ENCODE measurements around the gene GSAP. TPM values are rescaled to one million over a fixed set of nuclear protein-coding genes. Genes with fewer than 3 reads are reported as not detected.

The GSAP gene
- polyA plus RNA-seq, 1 experiment = 3.7 TPM

DNA sequence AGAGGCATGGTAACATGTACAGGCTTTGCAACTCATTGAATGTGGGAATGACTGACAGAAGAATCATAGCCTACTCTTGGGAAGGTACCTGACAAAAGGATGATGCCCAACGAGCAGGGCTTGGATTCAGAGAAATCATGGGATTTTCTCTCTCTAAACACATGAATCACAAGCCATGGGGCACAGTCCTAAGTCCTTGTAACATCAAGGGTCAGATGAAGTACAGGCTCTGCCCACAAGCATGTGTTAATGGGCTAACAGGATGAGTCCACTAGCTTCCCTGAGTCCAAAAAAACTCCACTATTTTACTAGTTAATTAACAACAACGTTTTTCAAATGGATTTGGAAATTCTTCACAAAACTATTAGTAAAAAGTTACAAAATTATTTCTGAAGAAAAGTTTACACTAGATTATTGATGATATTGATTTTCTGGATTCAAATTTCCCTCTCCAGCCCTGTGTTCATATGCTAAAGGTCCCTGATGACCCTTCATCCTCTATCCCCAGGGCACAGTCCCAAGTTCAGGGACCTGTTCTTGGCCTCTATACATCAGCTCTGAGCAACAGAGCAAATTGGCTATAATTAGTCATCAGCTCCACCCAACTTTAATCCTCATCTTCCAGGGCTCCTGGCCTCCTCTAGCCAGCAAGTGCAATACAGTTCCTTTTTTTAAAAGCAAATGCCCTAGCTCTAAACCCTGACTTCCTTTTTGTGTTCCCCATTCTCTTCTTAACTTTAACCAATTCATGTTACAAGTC is 99.8 kb downstream of the GSAP start:
- H3K4me3 ChIP-seq (ENCODE audit: low read depth, low read length) = no peak overlapping the region
- no peaks in the 10 kb centered on the region for H3K36me3 ChIP-seq (ENCODE audit: control insufficient read depth, insufficient read depth, low read length)
- ChIA-PET CTCF (interaction anchor here (0.9 to 1.0 kb wide), 2 partner anchors 11 to 69 kb away, joined by 3 read pairs; no protein-coding TSS in a partner anchor), POLR2A (no interaction called here)
- DNase-seq (ENCODE audit: low read depth) = no peak
- TF ChIP-seq, protein P1, sequence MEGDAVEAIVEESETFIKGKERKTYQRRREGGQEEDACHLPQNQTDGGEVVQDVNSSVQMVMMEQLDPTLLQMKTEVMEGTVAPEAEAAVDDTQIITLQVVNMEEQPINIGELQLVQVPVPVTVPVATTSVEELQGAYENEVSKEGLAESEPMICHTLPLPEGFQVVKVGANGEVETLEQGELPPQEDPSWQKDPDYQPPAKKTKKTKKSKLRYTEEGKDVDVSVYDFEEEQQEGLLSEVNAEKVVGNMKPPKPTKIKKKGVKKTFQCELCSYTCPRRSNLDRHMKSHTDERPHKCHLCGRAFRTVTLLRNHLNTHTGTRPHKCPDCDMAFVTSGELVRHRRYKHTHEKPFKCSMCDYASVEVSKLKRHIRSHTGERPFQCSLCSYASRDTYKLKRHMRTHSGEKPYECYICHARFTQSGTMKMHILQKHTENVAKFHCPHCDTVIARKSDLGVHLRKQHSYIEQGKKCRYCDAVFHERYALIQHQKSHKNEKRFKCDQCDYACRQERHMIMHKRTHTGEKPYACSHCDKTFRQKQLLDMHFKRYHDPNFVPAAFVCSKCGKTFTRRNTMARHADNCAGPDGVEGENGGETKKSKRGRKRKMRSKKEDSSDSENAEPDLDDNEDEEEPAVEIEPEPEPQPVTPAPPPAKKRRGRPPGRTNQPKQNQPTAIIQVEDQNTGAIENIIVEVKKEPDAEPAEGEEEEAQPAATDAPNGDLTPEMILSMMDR (IDR thresholded peaks at IDR 0.05; ENCODE audit: insufficient read depth, low read depth, low read length) = no peak
- H3K27me3 ChIP-seq (ENCODE audit: control insufficient read depth, insufficient read depth, low read length) = no peaks in the 10 kb centered on the region

- ChIA-PET POLR2A (no interaction called here), CTCF (no interaction called here)
- no peak overlapping the region for H3K4me3 ChIP-seq (ENCODE audit: low read depth, low read length)
- TF ChIP-seq, protein P1 (IDR thresholded peaks at IDR 0.05; ENCODE audit: insufficient read depth, low read depth, low read length) = no peak
- DNase-seq (ENCODE audit: low read depth) = no peak
- no peaks in the 10 kb centered on the region for H3K36me3 ChIP-seq (ENCODE audit: control insufficient read depth, insufficient read depth, low read length)
- H3K27me3 ChIP-seq (ENCODE audit: control insufficient read depth, insufficient read depth, low read length) = no peaks in the 10 kb centered on the region
Observed at GRCh38 chr7:77315182-77315591, 101.0 kb downstream of the GSAP start.

GRCh38 chr7:77313876-77314480 is 102.2 kb downstream of the GSAP start:
- Histone ChIP-seq H3K27me3 (ENCODE audit: control insufficient read depth, insufficient read depth, low read length) (no peaks in the 10 kb centered on the region), H3K36me3 (ENCODE audit: control insufficient read depth, insufficient read depth, low read length) (no peaks in the 10 kb centered on the region), H3K4me3 (ENCODE audit: low read depth, low read length) (no peak overlapping the region)
- POLR2A ChIA-PET = no interaction called here
- CTCF ChIA-PET = interaction anchor here (0.7 kb wide), 1 partner anchor 75 kb away, joined by 3 read pairs; no protein-coding TSS in a partner anchor
- TF ChIP-seq, protein P1 (IDR thresholded peaks at IDR 0.05; ENCODE audit: insufficient read depth, low read depth, low read length) = no peak
- no peak for DNase-seq (ENCODE audit: low read depth)

- POLR2A ChIA-PET = no interaction called here
- Histone ChIP-seq H3K36me3 (ENCODE audit: control insufficient read depth, insufficient read depth, low read length) (no peaks in the 10 kb centered on the region), H3K4me3 (ENCODE audit: low read depth, low read length) (no peak overlapping the region), H3K27me3 (ENCODE audit: control insufficient read depth, insufficient read depth, low read length) (no peaks in the 10 kb centered on the region)
- no peak for DNase-seq (ENCODE audit: low read depth)
- CTCF ChIA-PET = interaction anchor here (0.7 kb wide), 1 partner anchor 74 kb away, joined by 3 read pairs; no protein-coding TSS in a partner anchor
- TF ChIP-seq, protein P1 (IDR thresholded peaks at IDR 0.05; ENCODE audit: insufficient read depth, low read depth, low read length) = no peak
Observed at GRCh38 chr7:77313085-77313484, 103.1 kb downstream of the GSAP start.

GRCh38 chr7:77310982-77311381 is 105.2 kb downstream of the GSAP start:
- no peak overlapping the region for H3K4me3 ChIP-seq (ENCODE audit: low read depth, low read length)
- no peaks in the 10 kb centered on the region for H3K27me3 ChIP-seq (ENCODE audit: control insufficient read depth, insufficient read depth, low read length)
- ChIA-PET POLR2A (no interaction called here), CTCF (no interaction called here)
- no peak for DNase-seq (ENCODE audit: low read depth)
- TF ChIP-seq, protein P1 (IDR thresholded peaks at IDR 0.05; ENCODE audit: insufficient read depth, low read depth, low read length) = no peak
- H3K36me3 ChIP-seq (ENCODE audit: control insufficient read depth, insufficient read depth, low read length) = no peaks in the 10 kb centered on the region

Data from BJ (cell line).